A549 (cell line): ENCODE results near the gene FNDC1.

Source experiments
- EP300 ChIP-seq, 2 experiments: fragments of >200 bp; sonication (Bioruptor Twin); formaldehyde crosslinking; IDR thresholded peaks; 2 replicates in 1 of 2; 3 replicates in 1 of 2; pipeline ENCODE4 v1.6.1; 2016 to 2017
- FOSL2 ChIP-seq, 2 experiments: fragments of 450-650 bp in 1 of 2; fragments of >200 bp in 1 of 2; sonication (Bioruptor Twin) in 1 of 2; formaldehyde crosslinking; IDR thresholded peaks; 2 replicates each; pipeline versions ENCODE4 v1.5.0 to v1.6.1; 2016 to 2020; ENCODE audit warnings: mild to moderate bottlenecking in 1 of 2, moderate library complexity in 1 of 2
- KDM5A ChIP-seq: fragments of 200-600 bp; sonication (generic); IDR thresholded peaks from 2 replicates; pipeline ENCODE4 v1.6.1; 2016; ENCODE audit warnings: antibody characterized with exemption, mild to moderate bottlenecking
- NR3C1 ChIP-seq: fragments of >200 bp; sonication (Bioruptor Twin); formaldehyde crosslinking; IDR thresholded peaks from 3 replicates; pipeline ENCODE4 v1.6.1; 2017
- POLR2A ChIP-seq: IDR thresholded peaks from 2 replicates; pipeline ENCODE4 v1.6.1; 2012; ENCODE audit warnings: mild to moderate bottlenecking, low read length
- TFCP2L1 ChIP-seq: fragments of 250-450 bp; sonication (Bioruptor Pico); IDR thresholded peaks from 2 replicates; pipeline ENCODE4 v1.5.0; 2021; ENCODE audit warnings: mild to moderate bottlenecking
- TF ChIP-seq, protein P1 (sequence below): fragments of >200 bp; sonication (Bioruptor Twin); formaldehyde crosslinking; IDR thresholded peaks from 3 replicates; pipeline ENCODE4 v1.5.1; 2016
- TF ChIP-seq, protein P2 (sequence below): fragments of 450-650 bp; IDR thresholded peaks from 2 replicates; pipeline ENCODE4 v1.6.1; 2014; ENCODE audit warnings: antibody characterized with exemption

DNA sequence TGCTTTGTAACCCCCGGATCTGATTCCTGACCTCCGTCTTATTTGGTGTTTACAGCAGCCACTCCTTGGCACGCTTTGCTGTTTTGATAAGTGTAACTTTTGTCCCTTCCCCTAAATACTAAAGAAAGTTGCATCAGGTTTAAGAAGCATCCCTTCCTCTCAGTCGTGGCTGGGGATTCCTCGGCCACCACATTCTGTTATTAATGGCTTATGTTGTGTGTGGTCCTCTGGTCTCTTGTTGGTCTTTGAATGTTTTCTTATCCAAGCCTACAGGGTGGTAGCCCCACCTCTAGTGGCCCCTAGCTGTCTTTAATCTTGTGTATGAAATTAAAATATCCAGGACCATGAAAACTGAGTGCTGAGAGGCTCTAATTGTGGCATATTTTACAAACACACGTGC lies 37.5 kb upstream of the FNDC1 start:
- TF ChIP-seq POLR2A (no peak), EP300 (IDR thresholded peaks at IDR 0.05) (no peak), TFCP2L1 (no peak), KDM5A (no peak), FOSL2 (IDR thresholded peaks at IDR 0.05) (no peak), FOSL2 (CRISPR knock-in tag; IDR thresholded peaks at IDR 0.05) (no peak), NR3C1 (no peak)
- TF ChIP-seq, protein P1, sequence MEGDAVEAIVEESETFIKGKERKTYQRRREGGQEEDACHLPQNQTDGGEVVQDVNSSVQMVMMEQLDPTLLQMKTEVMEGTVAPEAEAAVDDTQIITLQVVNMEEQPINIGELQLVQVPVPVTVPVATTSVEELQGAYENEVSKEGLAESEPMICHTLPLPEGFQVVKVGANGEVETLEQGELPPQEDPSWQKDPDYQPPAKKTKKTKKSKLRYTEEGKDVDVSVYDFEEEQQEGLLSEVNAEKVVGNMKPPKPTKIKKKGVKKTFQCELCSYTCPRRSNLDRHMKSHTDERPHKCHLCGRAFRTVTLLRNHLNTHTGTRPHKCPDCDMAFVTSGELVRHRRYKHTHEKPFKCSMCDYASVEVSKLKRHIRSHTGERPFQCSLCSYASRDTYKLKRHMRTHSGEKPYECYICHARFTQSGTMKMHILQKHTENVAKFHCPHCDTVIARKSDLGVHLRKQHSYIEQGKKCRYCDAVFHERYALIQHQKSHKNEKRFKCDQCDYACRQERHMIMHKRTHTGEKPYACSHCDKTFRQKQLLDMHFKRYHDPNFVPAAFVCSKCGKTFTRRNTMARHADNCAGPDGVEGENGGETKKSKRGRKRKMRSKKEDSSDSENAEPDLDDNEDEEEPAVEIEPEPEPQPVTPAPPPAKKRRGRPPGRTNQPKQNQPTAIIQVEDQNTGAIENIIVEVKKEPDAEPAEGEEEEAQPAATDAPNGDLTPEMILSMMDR = no peak
- TF ChIP-seq, protein P2, sequence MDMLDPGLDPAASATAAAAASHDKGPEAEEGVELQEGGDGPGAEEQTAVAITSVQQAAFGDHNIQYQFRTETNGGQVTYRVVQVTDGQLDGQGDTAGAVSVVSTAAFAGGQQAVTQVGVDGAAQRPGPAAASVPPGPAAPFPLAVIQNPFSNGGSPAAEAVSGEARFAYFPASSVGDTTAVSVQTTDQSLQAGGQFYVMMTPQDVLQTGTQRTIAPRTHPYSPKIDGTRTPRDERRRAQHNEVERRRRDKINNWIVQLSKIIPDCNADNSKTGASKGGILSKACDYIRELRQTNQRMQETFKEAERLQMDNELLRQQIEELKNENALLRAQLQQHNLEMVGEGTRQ = no peak
